ENCODE results near the gene OLFML3.
"Not testable (repeated sequence)": the region's sequence is repeated elsewhere in the genome, so short reads cannot be mapped to it uniquely, and the experiment has no call there.

Gene OLFML3

GRCh38 chr1:114000406-114000805, 21.1 kb downstream of the OLFML3 start:
- peaks cover 13% of the 10 kb centered on the region for H3K4me1 ChIP-seq (ENCODE audit: control insufficient read depth, insufficient read depth, low read length)
- no peaks in the 10 kb centered on the region for H3K36me3 ChIP-seq (ENCODE audit: control insufficient read depth, insufficient read depth, low read length)
- H3K27me3 ChIP-seq (ENCODE audit: control insufficient read depth, insufficient read depth, low read length): no peaks in the 10 kb centered on the region
- no peak overlapping the region for H3K4me3 ChIP-seq (ENCODE audit: low read depth, low read length)
- peaks cover 6% of the 10 kb centered on the region for H3K9me3 ChIP-seq (ENCODE audit: control insufficient read depth, insufficient read depth, low read length)
- H3K9ac ChIP-seq (ENCODE audit: low read depth, low read length): no peak overlapping the region

- H3K4me3 ChIP-seq (ENCODE audit: low read depth, low read length): no peak overlapping the region
- peaks cover 3% of the 10 kb centered on the region for H3K9me3 ChIP-seq (ENCODE audit: control insufficient read depth, insufficient read depth, low read length)
- H3K36me3 ChIP-seq (ENCODE audit: control insufficient read depth, insufficient read depth, low read length): no peaks in the 10 kb centered on the region
- peaks cover 13% of the 10 kb centered on the region for H3K4me1 ChIP-seq (ENCODE audit: control insufficient read depth, insufficient read depth, low read length)
- H3K9ac ChIP-seq (ENCODE audit: low read depth, low read length): peak overlapping the region; percentile 8
- no peaks in the 10 kb centered on the region for H3K27me3 ChIP-seq (ENCODE audit: control insufficient read depth, insufficient read depth, low read length)
Measured at GRCh38 chr1:114002492-114003239, 23.4 kb downstream of the OLFML3 start.

- Histone ChIP-seq H3K9ac (ENCODE audit: low read depth, low read length) (no peak overlapping the region), H3K36me3 (ENCODE audit: control insufficient read depth, insufficient read depth, low read length) (no peaks in the 10 kb centered on the region), H3K27me3 (ENCODE audit: control insufficient read depth, insufficient read depth, low read length) (no peaks in the 10 kb centered on the region), H3K4me1 (ENCODE audit: control insufficient read depth, insufficient read depth, low read length) (peaks cover 13% of the 10 kb centered on the region), H3K9me3 (ENCODE audit: control insufficient read depth, insufficient read depth, low read length) (peaks cover 3% of the 10 kb centered on the region), H3K4me3 (ENCODE audit: low read depth, low read length) (no peak overlapping the region)
Measured at GRCh38 chr1:114003431-114003830, 24.2 kb downstream of the OLFML3 start.

- H3K4me3 ChIP-seq (ENCODE audit: low read depth, low read length); H3K27me3 ChIP-seq (ENCODE audit: control insufficient read depth, insufficient read depth, low read length); H3K9ac ChIP-seq (ENCODE audit: low read depth, low read length); H3K36me3 ChIP-seq (ENCODE audit: control insufficient read depth, insufficient read depth, low read length); H3K9me3 ChIP-seq (ENCODE audit: control insufficient read depth, insufficient read depth, low read length): not testable (repeated sequence)
- peaks cover 16% of the 10 kb centered on the region for H3K4me1 ChIP-seq (ENCODE audit: control insufficient read depth, insufficient read depth, low read length)
Measured at GRCh38 chr1:114006825-114007224, 27.6 kb downstream of the OLFML3 start.

- no peaks in the 10 kb centered on the region for H3K36me3 ChIP-seq (ENCODE audit: control insufficient read depth, insufficient read depth, low read length)
- no peaks in the 10 kb centered on the region for H3K27me3 ChIP-seq (ENCODE audit: control insufficient read depth, insufficient read depth, low read length)
- no peak overlapping the region for H3K4me3 ChIP-seq (ENCODE audit: low read depth, low read length)
Measured at GRCh38 chr1:114008480-114008941, 29.2 kb downstream of the OLFML3 start.

GRCh38 chr1:114008993-114009392, 29.7 kb downstream of the OLFML3 start:
- Histone ChIP-seq H3K9me3 (ENCODE audit: control insufficient read depth, insufficient read depth, low read length) (peaks cover 3% of the 10 kb centered on the region), H3K27me3 (ENCODE audit: control insufficient read depth, insufficient read depth, low read length) (no peaks in the 10 kb centered on the region), H3K4me1 (ENCODE audit: control insufficient read depth, insufficient read depth, low read length) (peaks cover 3% of the 10 kb centered on the region), H3K9ac (ENCODE audit: low read depth, low read length) (no peak overlapping the region), H3K36me3 (ENCODE audit: control insufficient read depth, insufficient read depth, low read length) (no peaks in the 10 kb centered on the region), H3K4me3 (ENCODE audit: low read depth, low read length) (no peak overlapping the region)

More at GRCh38 chr1:114008480-114008941, 29.2 kb downstream of the OLFML3 start:
- Histone ChIP-seq H3K4me1 (ENCODE audit: control insufficient read depth, insufficient read depth, low read length) (peaks cover 3% of the 10 kb centered on the region), H3K9ac (ENCODE audit: low read depth, low read length) (no peak overlapping the region), H3K9me3 (ENCODE audit: control insufficient read depth, insufficient read depth, low read length) (peaks cover 3% of the 10 kb centered on the region)

- peaks cover 3% of the 10 kb centered on the region for H3K4me1 ChIP-seq (ENCODE audit: control insufficient read depth, insufficient read depth, low read length)
- peaks cover 3% of the 10 kb centered on the region for H3K9me3 ChIP-seq (ENCODE audit: control insufficient read depth, insufficient read depth, low read length)
- H3K27me3 ChIP-seq (ENCODE audit: control insufficient read depth, insufficient read depth, low read length): no peaks in the 10 kb centered on the region
- no peak overlapping the region for H3K4me3 ChIP-seq (ENCODE audit: low read depth, low read length)
- no peak overlapping the region for H3K9ac ChIP-seq (ENCODE audit: low read depth, low read length)
- H3K36me3 ChIP-seq (ENCODE audit: control insufficient read depth, insufficient read depth, low read length): no peaks in the 10 kb centered on the region
Measured at GRCh38 chr1:114009393-114009792, 30.1 kb downstream of the OLFML3 start.

- H3K9ac ChIP-seq (ENCODE audit: low read depth, low read length): no peak overlapping the region
- H3K4me3 ChIP-seq (ENCODE audit: low read depth, low read length): no peak overlapping the region
- H3K9me3 ChIP-seq (ENCODE audit: control insufficient read depth, insufficient read depth, low read length): no peaks in the 10 kb centered on the region
- peaks cover 3% of the 10 kb centered on the region for H3K4me1 ChIP-seq (ENCODE audit: control insufficient read depth, insufficient read depth, low read length)
- no peaks in the 10 kb centered on the region for H3K27me3 ChIP-seq (ENCODE audit: control insufficient read depth, insufficient read depth, low read length)
- H3K36me3 ChIP-seq (ENCODE audit: control insufficient read depth, insufficient read depth, low read length): no peaks in the 10 kb centered on the region
Measured at GRCh38 chr1:114010433-114011184, 31.3 kb downstream of the OLFML3 start.

GRCh38 chr1:114011796-114012195, 32.5 kb downstream of the OLFML3 start:
- no peak overlapping the region for H3K9ac ChIP-seq (ENCODE audit: low read depth, low read length)
- no peaks in the 10 kb centered on the region for H3K27me3 ChIP-seq (ENCODE audit: control insufficient read depth, insufficient read depth, low read length)
- no peaks in the 10 kb centered on the region for H3K36me3 ChIP-seq (ENCODE audit: control insufficient read depth, insufficient read depth, low read length)
- H3K4me3 ChIP-seq (ENCODE audit: low read depth, low read length): no peak overlapping the region
- peaks cover 3% of the 10 kb centered on the region for H3K4me1 ChIP-seq (ENCODE audit: control insufficient read depth, insufficient read depth, low read length)
- H3K9me3 ChIP-seq (ENCODE audit: control insufficient read depth, insufficient read depth, low read length): no peaks in the 10 kb centered on the region

- peaks cover 4% of the 10 kb centered on the region for H3K9me3 ChIP-seq (ENCODE audit: control insufficient read depth, insufficient read depth, low read length)
- no peaks in the 10 kb centered on the region for H3K27me3 ChIP-seq (ENCODE audit: control insufficient read depth, insufficient read depth, low read length)
- no peak overlapping the region for H3K9ac ChIP-seq (ENCODE audit: low read depth, low read length)
- H3K4me1 ChIP-seq (ENCODE audit: control insufficient read depth, insufficient read depth, low read length): peaks cover 3% of the 10 kb centered on the region
- no peaks in the 10 kb centered on the region for H3K36me3 ChIP-seq (ENCODE audit: control insufficient read depth, insufficient read depth, low read length)
- no peak overlapping the region for H3K4me3 ChIP-seq (ENCODE audit: low read depth, low read length)
Measured at GRCh38 chr1:114015075-114015474, 35.8 kb downstream of the OLFML3 start.

GRCh38 chr1:114019724-114020123, 40.5 kb downstream of the OLFML3 start:
- not testable (repeated sequence) for H3K36me3 ChIP-seq (ENCODE audit: control insufficient read depth, insufficient read depth, low read length); H3K9me3 ChIP-seq (ENCODE audit: control insufficient read depth, insufficient read depth, low read length); H3K4me1 ChIP-seq (ENCODE audit: control insufficient read depth, insufficient read depth, low read length); H3K9ac ChIP-seq (ENCODE audit: low read depth, low read length); H3K27me3 ChIP-seq (ENCODE audit: control insufficient read depth, insufficient read depth, low read length); H3K4me3 ChIP-seq (ENCODE audit: low read depth, low read length)

GRCh38 chr1:114021665-114022099, 42.4 kb downstream of the OLFML3 start:
- Histone ChIP-seq H3K36me3 (ENCODE audit: control insufficient read depth, insufficient read depth, low read length) (peaks cover 3% of the 10 kb centered on the region), H3K27me3 (ENCODE audit: control insufficient read depth, insufficient read depth, low read length) (no peaks in the 10 kb centered on the region), H3K9ac (ENCODE audit: low read depth, low read length) (no peak overlapping the region), H3K4me1 (ENCODE audit: control insufficient read depth, insufficient read depth, low read length) (peaks cover 6% of the 10 kb centered on the region), H3K4me3 (ENCODE audit: low read depth, low read length) (no peak overlapping the region), H3K9me3 (ENCODE audit: control insufficient read depth, insufficient read depth, low read length) (peaks cover 4% of the 10 kb centered on the region)
